ENCODE data around the gene SIX5.

GRCh38 chr19:45804140-45804958 is 35.3 kb upstream of the SIX5 start:
- TF ChIP-seq POLR2A (IDR thresholded peaks at IDR 0.05; ENCODE audit: low read length): no peak
- no peak for TF ChIP-seq GATA1 (IDR thresholded peaks at IDR 0.05; ENCODE audit: low read depth, low read length)

Measured in erythroblast (primary cell).